K562 (cell line): ENCODE data around the gene SYNGR4. TPM values are rescaled to one million over a fixed set of nuclear protein-coding genes. Genes with fewer than 3 reads are reported as not detected.
A peak's percentile ranks its signal among the peaks of the same experiment; 100 is the strongest.

Source experiments
- ATAC-seq: fragments of 200-7000 bp; cut with Tn5 transposase; 3 replicates; pipeline ENCODE4 v1.9.1; 2020; ENCODE audit warnings: moderate library complexity
- BruUV-seq: library from RNA; stranded (reverse); fragments of 400-500 nt; replicated peaks from 2 replicates; lab custom pipeline; 2021; lab: Mats Ljungman, UMichigan
- CTCF ChIA-PET: fragments of 300-600 bp; formaldehyde crosslinking; extraction: SDS; loops from one replicate; lab custom pipeline; 2021; ENCODE audit warnings: low intra/inter-chr PET ratio; lab: Yijun Ruan, JAX
- POLR2A ChIA-PET: fragments of 300-600, 350-650 bp; sonication (Branson Sonifier 250); formaldehyde crosslinking; extraction: SDS; loops from one replicate; lab custom pipeline; 2021; ENCODE audit warnings: antibody characterized with exemption, inconsistent platforms; lab: Yijun Ruan, JAX
- DNase-seq, 4 experiments: peaks; one replicate each; pipeline versions ENCODE4 v3.0.0 to v3.0.0-alpha.2; 2011 to 2018; ENCODE audit warnings: low spot score in 3 of 4, mixed read lengths in 3 of 4; ENCODE audit errors: extremely low read depth in 1 of 4
- FAIRE-seq: peaks from 2 replicates; lab custom pipeline; 2011; peaks lifted over from hg19 to GRCh38; lab: Jason Lieb, UNC
- H2AFZ ChIP-seq: 2 replicates; pipeline ENCODE4 v1.6.0; 2011; ENCODE audit warnings: low read depth, low read length, control low read depth, inconsistent platforms
- H3K27ac ChIP-seq: fragments of 200-600 bp; 3 replicates; pipeline ENCODE4 v1.8.0; 2011; ENCODE audit warnings: low read depth, mild to moderate bottlenecking, control low read depth, inconsistent platforms, low read length, moderate library complexity, mixed read lengths; ENCODE audit errors: extremely low read depth
- H3K27me3 ChIP-seq, 2 experiments: fragments of 300-600 bp in 1 of 2; 2 replicates in 1 of 2; 3 replicates in 1 of 2; pipeline versions ENCODE4 v1.6.0 to v1.8.0; 2011; ENCODE audit warnings: inconsistent platforms in 2 of 2, low read length in 2 of 2, mild to moderate bottlenecking in 1 of 2, mixed read lengths in 1 of 2, moderate library complexity in 1 of 2; ENCODE audit not compliant: control insufficient read depth in 2 of 2, insufficient read depth in 2 of 2
- H3K36me3 ChIP-seq: fragments of 300-600 bp; 3 replicates; pipeline ENCODE4 v1.8.0; 2011; ENCODE audit warnings: mild to moderate bottlenecking, low read length, inconsistent platforms; ENCODE audit not compliant: control insufficient read depth, insufficient read depth
- H3K4me1 ChIP-seq, 2 experiments: fragments of 200-600 bp in 1 of 2; replicated peaks in 1 of 2; 2 replicates in 1 of 2; 3 replicates in 1 of 2; pipeline versions ENCODE4 v1.5.1 to v1.8.0; 2011; ENCODE audit warnings: inconsistent platforms in 2 of 2, low read length in 2 of 2, mild to moderate bottlenecking in 1 of 2, mixed read lengths in 1 of 2, moderate library complexity in 1 of 2; ENCODE audit not compliant: control insufficient read depth in 2 of 2, insufficient read depth in 2 of 2
- H3K4me2 ChIP-seq: 2 replicates; pipeline ENCODE4 v1.6.1; 2011; ENCODE audit warnings: low read length, control low read depth, inconsistent platforms, mixed read lengths; ENCODE audit not compliant: insufficient read depth
- H3K4me3 ChIP-seq: fragments of 200-600 bp; sonication (generic), shearing (Covaris generic); 2 replicates; pipeline ENCODE4 v1.5.1; 2016; ENCODE audit warnings: control low read depth, inconsistent platforms
- H3K79me2 ChIP-seq: fragments of 200-600 bp; 3 replicates; pipeline ENCODE4 v1.8.0; 2011; ENCODE audit warnings: low read length, inconsistent platforms; ENCODE audit not compliant: control insufficient read depth, insufficient read depth
- H3K9ac ChIP-seq, 2 experiments: 2 replicates each; pipeline versions ENCODE4 v1.6.0 to v1.6.1; 2011; ENCODE audit warnings: low read depth in 2 of 2, low read length in 2 of 2, control low read depth in 1 of 2, inconsistent platforms in 1 of 2, mild to moderate bottlenecking in 1 of 2, mixed read lengths in 1 of 2; ENCODE audit not compliant: insufficient read depth in 1 of 2
- H3K9me1 ChIP-seq: one replicate; pipeline ENCODE4 v1.6.0; 2011; ENCODE audit warnings: inconsistent platforms, mild to moderate bottlenecking, low read length, moderate library complexity; ENCODE audit not compliant: control insufficient read depth, insufficient read depth
- H3K9me3 ChIP-seq: replicated peaks from 2 replicates; pipeline ENCODE4 v1.5.1; 2011; ENCODE audit warnings: low read depth, low read length, inconsistent platforms; ENCODE audit not compliant: control insufficient read depth, insufficient read depth
- H4K20me1 ChIP-seq: replicated peaks from 2 replicates; pipeline ENCODE4 v1.6.1; 2011; ENCODE audit warnings: low read length, inconsistent platforms, mixed read lengths; ENCODE audit not compliant: control insufficient read depth, insufficient read depth
- E2F6 ChIP-seq, 2 experiments: IDR thresholded peaks; 2 replicates each; pipeline ENCODE4 v1.6.1; 2011; ENCODE audit warnings: borderline replicate concordance in 1 of 2, control low read depth in 1 of 2, low read depth in 1 of 2, low read length in 1 of 2, mild to moderate bottlenecking in 1 of 2, mixed read lengths in 1 of 2, moderate library complexity in 1 of 2; ENCODE audit not compliant: insufficient read depth in 1 of 2, insufficient read length in 1 of 2, poor library complexity in 1 of 2, severe bottlenecking in 1 of 2; ENCODE audit errors: extremely low read depth in 1 of 2
- FOXA1 ChIP-seq: fragments of 450-650 bp; IDR thresholded peaks from 2 replicates; pipeline ENCODE4 v1.6.1; 2016; ENCODE audit warnings: mild to moderate bottlenecking, borderline replicate concordance
- KDM5B ChIP-seq: fragments of 200-600 bp; sonication (generic); IDR thresholded peaks from 2 replicates; pipeline ENCODE4 v1.6.1; 2012; ENCODE audit warnings: low read depth, mild to moderate bottlenecking, moderate library complexity, low read length, control low read depth, inconsistent platforms; ENCODE audit not compliant: insufficient replicate concordance
- LEF1 ChIP-seq: fragments of 450-650 bp; IDR thresholded peaks from 2 replicates; pipeline ENCODE4 v1.6.1; 2016; ENCODE audit warnings: mild to moderate bottlenecking
- MAX ChIP-seq: sonication (generic); formaldehyde crosslinking; IDR thresholded peaks from 2 replicates; pipeline ENCODE4 v1.9.0; 2022; ENCODE audit warnings: mild to moderate bottlenecking, missing genetic modification reagents
- NR4A1 ChIP-seq, 2 experiments: fragments of 250-450 bp in 1 of 2; fragments of 450-650 bp in 1 of 2; sonication (Bioruptor Pico) in 1 of 2; IDR thresholded peaks; 2 replicates each; pipeline versions ENCODE4 v1.4.0 to v1.6.1; 2016 to 2020; ENCODE audit warnings: mild to moderate bottlenecking in 2 of 2, missing compliant biosample characterization in 1 of 2, missing genetic modification characterization in 1 of 2, moderate library complexity in 1 of 2
- POLR2G ChIP-seq: fragments of 200-400 bp; formaldehyde crosslinking; IDR thresholded peaks from 2 replicates; pipeline ENCODE4 v1.6.1; 2017; ENCODE audit warnings: low read depth, mild to moderate bottlenecking, antibody characterized with exemption, low read length, moderate library complexity
- VEZF1 ChIP-seq: fragments of 200-800 bp; sonication (Bioruptor generic); IDR thresholded peaks from 2 replicates; pipeline ENCODE4 v1.6.1; 2017; ENCODE audit warnings: missing genetic modification characterization, missing compliant biosample characterization
- ZBTB33 ChIP-seq: sonication (generic); formaldehyde crosslinking; IDR thresholded peaks from 2 replicates; pipeline ENCODE4 v1.8.1; 2023; ENCODE audit warnings: mild to moderate bottlenecking, missing genetic modification reagents
- ZFX ChIP-seq: sonication (generic); formaldehyde crosslinking; IDR thresholded peaks from 2 replicates; pipeline ENCODE4 v1.8.0; 2022; ENCODE audit warnings: mild to moderate bottlenecking, missing genetic modification reagents, moderate library complexity
- WGBS: fragments of 100-300 bp; shearing (Covaris generic); methylation state at CpG from one replicate; pipeline ENCODE4 v1.1.6; 2016; ENCODE audit warnings: low coverage, mixed read lengths; ENCODE audit not compliant: insufficient coverage; ENCODE audit errors: missing lambda C conversion rate; 5-methylcytosine and 5-hydroxymethylcytosine counted together
- in situ Hi-C: fragments of 300-500 bp; cut with MboI; formaldehyde crosslinking; loops from 4 replicates; pipeline ENCODE4 v1.15.0; 2018; ENCODE audit warnings: inconsistent platforms, mixed read lengths
- intact Hi-C: fragments of 100-400 bp; cut with micrococcal nuclease; formaldehyde crosslinking; loops from 2 replicates; pipeline ENCODE4 v1.14.2; 2022
- polyA plus RNA-seq, 8 experiments: library from polyadenylated mRNA; depleted of rRNA in 4 of 8; stranded (reverse) in 5 of 8; unstranded in 3 of 8; fragments of >200 nt; fragmentation: Nextera tagmentation in 2 of 8; fragmentation: Illumina TruSeq in 1 of 8; extraction: Ambion mirVana in 2 of 8; extraction: Trizol in 1 of 8; gene quantifications; 2 replicates each; pipeline versions ENCODE4 v1.2.1 to v1.2.3, GENCODE V29; 2011 to 2014; ENCODE audit warnings: inconsistent platforms in 1 of 8, missing spikeins in 1 of 8
- total RNA-seq, 7 experiments: library from RNA; depleted of rRNA in 6 of 7; stranded (reverse); fragments of >200 nt in 6 of 7; fragmentation: Illumina TruSeq in 2 of 7; extraction: Trizol in 2 of 7; gene quantifications; 2 replicates each; pipeline versions ENCODE4 v1.2.1 to v1.2.3, GENCODE V29; 2011 to 2021; ENCODE audit warnings: low replicate concordance in 1 of 7

Gene SYNGR4
- total and polyA plus RNA-seq, 9 of the 15 experiments (the other 6 are each of a cell fraction or from before 2014, with no cell fraction given), result 0.07 to 0.14 TPM; not detected in 7

GRCh38 chr19:48393559-48394330 lies 29.6 kb downstream of the SYNGR4 start, which contains the start of gene GRIN2D (continued):
- peak; percentile 36; the same call in 1 of the 2 replicates for TF ChIP-seq ZFX (CRISPR knock-in tag)

GRCh38 chr19:48394331-48395169 lies 30.4 kb downstream of the SYNGR4 start:
- no peak for DNase-seq
- Histone ChIP-seq H3K4me3 (peak overlapping the region; percentile 31; the same call in 1 of the 2 replicates), H3K4me1 (peaks cover 30 to 89% of the 10 kb centered on the region in 2 experiments), H3K36me3 (no peaks in the 10 kb centered on the region; the same call in 1 of the 3 replicates), H3K9me1 (no peaks in the 10 kb centered on the region), H3K9me3 (no peaks in the 10 kb centered on the region), H3K4me2 (peak overlapping the region; percentile 63), H2AFZ (peak overlapping the region; percentile 78), H3K27ac (peak overlapping the region; percentile 50; the same call in 2 of the 3 replicates), H3K79me2 (peaks cover 33% of the 10 kb centered on the region), H4K20me1 (no peaks in the 10 kb centered on the region), H3K27me3 (no peaks in the 10 kb centered on the region), H3K9ac (peak overlapping the region; percentile 51 to 91; a peak in 3 of 4 replicates)
- intact Hi-C loops, result loop anchor here (10.0 kb wide), 2 partner anchors 70 to 100 kb away; partner anchors contain the start of gene EMP3
- no peak for ATAC-seq
- ChIA-PET CTCF (no interaction called here), POLR2A (interaction anchor here (0.5 to 0.6 kb wide), 2 partner anchors 25 to 222 kb away, joined by 3 read pairs; no protein-coding TSS in a partner anchor)
- no peak for FAIRE-seq
- no TSS peak for BruUV-seq
- in situ Hi-C loops, result no loop called here
- WGBS, result 38% methylated on average over 16 of the region's 38 CpGs
- no peak for TF ChIP-seq LEF1
- peak; percentile 71 for TF ChIP-seq ZBTB33 (CRISPR knock-in tag)
- TF ChIP-seq VEZF1, result peak; percentile 57
- TF ChIP-seq MAX (CRISPR knock-in tag), result peak; percentile 17; the same call in 1 of the 2 replicates
- peak; percentile 28; the same call in 1 of the 2 replicates for TF ChIP-seq POLR2G
- peak; percentile 24 for TF ChIP-seq KDM5B
- TF ChIP-seq E2F6 (IDR thresholded peaks at IDR 0.05; ENCODE audit: borderline replicate concordance in 1 of 2, extremely low read depth in 1 of 2, insufficient read depth in 1 of 2, insufficient read length in 1 of 2, low read depth in 1 of 2, low read length in 1 of 2, poor library complexity in 1 of 2, severe bottlenecking in 1 of 2), result peak in 1 of 2 experiments; percentile 5
- TF ChIP-seq NR4A1 (CRISPR knock-in tag; IDR thresholded peaks at IDR 0.05), result no peak
- TF ChIP-seq NR4A1 (tag; IDR thresholded peaks at IDR 0.05), result no peak
- TF ChIP-seq FOXA1, result no peak
